Measurements from ENCODE around the gene LRIT3.

Gene LRIT3, protein sequence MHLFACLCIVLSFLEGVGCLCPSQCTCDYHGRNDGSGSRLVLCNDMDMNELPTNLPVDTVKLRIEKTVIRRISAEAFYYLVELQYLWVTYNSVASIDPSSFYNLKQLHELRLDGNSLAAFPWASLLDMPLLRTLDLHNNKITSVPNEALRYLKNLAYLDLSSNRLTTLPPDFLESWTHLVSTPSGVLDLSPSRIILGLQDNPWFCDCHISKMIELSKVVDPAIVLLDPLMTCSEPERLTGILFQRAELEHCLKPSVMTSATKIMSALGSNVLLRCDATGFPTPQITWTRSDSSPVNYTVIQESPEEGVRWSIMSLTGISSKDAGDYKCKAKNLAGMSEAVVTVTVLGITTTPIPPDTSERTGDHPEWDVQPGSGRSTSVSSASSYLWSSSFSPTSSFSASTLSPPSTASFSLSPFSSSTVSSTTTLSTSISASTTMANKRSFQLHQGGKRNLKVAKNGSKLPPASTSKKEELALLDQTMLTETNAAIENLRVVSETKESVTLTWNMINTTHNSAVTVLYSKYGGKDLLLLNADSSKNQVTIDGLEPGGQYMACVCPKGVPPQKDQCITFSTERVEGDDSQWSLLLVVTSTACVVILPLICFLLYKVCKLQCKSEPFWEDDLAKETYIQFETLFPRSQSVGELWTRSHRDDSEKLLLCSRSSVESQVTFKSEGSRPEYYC

DNA sequence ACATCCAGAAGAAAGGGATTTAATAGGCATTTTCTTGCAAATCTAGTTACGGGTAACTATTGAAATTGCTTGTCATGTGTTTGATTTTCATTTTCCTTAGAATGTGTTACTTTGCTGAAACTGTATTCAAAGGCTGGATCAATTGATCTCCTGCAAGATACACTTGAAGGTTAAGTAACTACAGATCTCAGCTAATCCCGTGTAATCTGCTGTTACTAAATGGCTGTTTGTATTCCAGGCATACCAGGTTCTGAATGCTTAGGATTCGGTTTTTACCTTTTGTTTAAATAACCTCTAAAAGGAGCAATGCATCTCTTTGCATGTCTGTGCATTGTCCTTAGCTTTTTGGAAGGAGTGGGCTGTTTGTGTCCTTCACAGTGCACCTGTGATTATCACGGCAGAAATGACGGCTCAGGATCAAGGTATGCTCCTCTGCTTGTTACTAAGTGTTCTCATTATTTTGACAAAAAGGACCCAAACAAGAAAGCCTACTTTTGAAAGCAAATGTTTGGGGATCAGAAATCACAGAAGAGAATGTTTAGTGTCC is at the start of gene LRIT3:
LRIT3 (plus strand) TSS at position 212 of the 547 bp plus-strand sequence; CDS start at position 307, 95 bp downstream.
- Mint-ChIP-seq H3K27ac (no peak within 1 kb of the TSS), H3K4me1 (no peaks in the 10 kb centered on the region), H3K4me3 (no peak within 1 kb of the TSS)

DNA sequence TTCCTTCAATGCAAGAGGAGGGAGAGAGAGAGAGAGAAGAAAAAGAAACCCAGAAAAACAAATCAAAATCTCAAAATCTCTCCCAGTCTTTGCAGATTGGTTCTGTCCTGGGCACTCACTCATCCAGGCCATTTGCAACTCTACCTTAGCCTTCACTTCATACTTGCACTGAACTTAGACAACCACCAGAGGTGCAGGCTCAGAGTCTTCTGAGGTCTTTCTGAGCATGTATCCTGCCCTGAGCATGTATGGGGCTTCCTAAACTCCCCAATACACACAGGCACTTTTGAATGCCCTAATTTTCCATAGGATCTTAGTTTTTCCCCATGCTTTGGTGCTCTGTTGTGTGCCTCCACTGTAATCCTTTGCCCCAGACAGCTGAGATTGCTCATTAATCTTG is 49.0 kb upstream of the LRIT3 start:
- no peaks in the 10 kb centered on the region for H3K36me3 Mint-ChIP-seq
- no peak for ATAC-seq

More for the DNA sequence above, at the start of gene LRIT3:
- Mint-ChIP-seq H3K36me3 (no peaks in the 10 kb centered on the region), H3K9me3 (no peaks in the 10 kb centered on the region)
- no peak for DNase-seq (ENCODE audit: low spot score in 2 of 2)
- ATAC-seq, result no peak

GRCh38 chr4:109801099-109801789 is 46.7 kb upstream of the LRIT3 start:
- Mint-ChIP-seq H3K36me3 (no peaks in the 10 kb centered on the region), H3K27ac (no peak overlapping the region), H3K4me1 (no peaks in the 10 kb centered on the region), H3K4me3 (no peak overlapping the region), H3K9me3 (no peaks in the 10 kb centered on the region)
- ATAC-seq, result no peak
- no peak for DNase-seq (ENCODE audit: low spot score in 2 of 2)

More for the DNA sequence above, 49.0 kb upstream of the LRIT3 start:
- Mint-ChIP-seq H3K4me3 (no peak overlapping the region), H3K9me3 (peaks cover 5% of the 10 kb centered on the region), H3K4me1 (no peaks in the 10 kb centered on the region), H3K27ac (no peak overlapping the region)
- DNase-seq (ENCODE audit: low spot score in 2 of 2), result no peak

GRCh38 chr4:109801895-109802319 is 46.0 kb upstream of the LRIT3 start, which contains the start of gene CFI:
CFI (minus strand) TSS chr4:109801999; CDS start chr4:109801971, 28 bp downstream.
- H3K36me3 Mint-ChIP-seq, result no peaks in the 10 kb centered on the region
- no peak within 1 kb of the TSS for H3K4me3 Mint-ChIP-seq
- ATAC-seq (no peak), DNase-seq (ENCODE audit: low spot score in 2 of 2) (no peak)
- H3K9me3 Mint-ChIP-seq, result no peaks in the 10 kb centered on the region
- H3K27ac Mint-ChIP-seq, result no peak within 1 kb of the TSS
- H3K4me1 Mint-ChIP-seq, result no peaks in the 10 kb centered on the region

DNA sequence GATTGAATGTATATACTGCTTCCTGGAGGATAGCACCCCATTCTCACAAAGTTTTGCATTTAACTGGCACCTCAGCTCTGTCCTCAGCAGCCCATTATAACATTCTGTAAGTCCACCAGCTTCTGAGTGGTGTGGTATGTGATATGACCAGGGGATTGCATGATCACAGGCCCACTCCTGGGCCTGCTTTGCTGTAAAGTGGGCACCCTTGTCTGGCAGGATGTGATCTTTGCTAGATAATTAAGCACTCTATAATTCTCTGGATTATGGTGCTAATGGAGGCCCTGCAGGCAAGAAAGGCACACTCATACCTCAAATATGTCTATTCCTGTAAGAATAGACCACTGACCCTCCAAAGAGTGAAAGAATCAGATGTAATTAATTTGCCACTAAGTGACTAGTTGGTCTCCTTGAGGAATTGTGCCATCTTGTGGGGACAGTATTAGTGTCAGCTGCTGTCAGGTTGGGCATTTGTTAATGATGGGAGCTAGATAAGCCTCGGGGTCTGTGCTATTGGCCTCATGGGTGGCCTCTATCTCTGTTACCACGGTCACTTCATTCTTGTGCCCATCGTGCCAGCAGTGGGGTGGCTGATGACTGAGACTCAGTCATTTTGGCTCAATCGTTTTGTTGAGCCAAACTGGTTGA is 43.9 kb upstream of the LRIT3 start:
- H3K9me3 Mint-ChIP-seq, result no peaks in the 10 kb centered on the region
- no peak overlapping the region for H3K27ac Mint-ChIP-seq
- no peak overlapping the region for H3K4me3 Mint-ChIP-seq
- no peaks in the 10 kb centered on the region for H3K4me1 Mint-ChIP-seq
- ATAC-seq (peak; percentile 50), DNase-seq (ENCODE audit: low spot score in 2 of 2) (no peak)
- no peaks in the 10 kb centered on the region for H3K36me3 Mint-ChIP-seq

- ATAC-seq (no peak), DNase-seq (ENCODE audit: low spot score in 2 of 2) (no peak)
- H3K27ac Mint-ChIP-seq, result no peak overlapping the region
- H3K4me1 Mint-ChIP-seq, result peaks cover 3% of the 10 kb centered on the region
- no peaks in the 10 kb centered on the region for H3K36me3 Mint-ChIP-seq
- H3K9me3 Mint-ChIP-seq, result no peaks in the 10 kb centered on the region
- no peak overlapping the region for H3K4me3 Mint-ChIP-seq
Measured at GRCh38 chr4:109809655-109810054, 38.3 kb upstream of the LRIT3 start.

GRCh38 chr4:109810552-109811387 is 37.1 kb upstream of the LRIT3 start:
- H3K4me1 Mint-ChIP-seq, result peaks cover 9% of the 10 kb centered on the region
- no peaks in the 10 kb centered on the region for H3K9me3 Mint-ChIP-seq
- ATAC-seq (no peak), DNase-seq (ENCODE audit: low spot score in 2 of 2) (no peak)
- peaks cover 10% of the 10 kb centered on the region for H3K36me3 Mint-ChIP-seq
- no peak overlapping the region for H3K4me3 Mint-ChIP-seq
- no peak overlapping the region for H3K27ac Mint-ChIP-seq

DNA sequence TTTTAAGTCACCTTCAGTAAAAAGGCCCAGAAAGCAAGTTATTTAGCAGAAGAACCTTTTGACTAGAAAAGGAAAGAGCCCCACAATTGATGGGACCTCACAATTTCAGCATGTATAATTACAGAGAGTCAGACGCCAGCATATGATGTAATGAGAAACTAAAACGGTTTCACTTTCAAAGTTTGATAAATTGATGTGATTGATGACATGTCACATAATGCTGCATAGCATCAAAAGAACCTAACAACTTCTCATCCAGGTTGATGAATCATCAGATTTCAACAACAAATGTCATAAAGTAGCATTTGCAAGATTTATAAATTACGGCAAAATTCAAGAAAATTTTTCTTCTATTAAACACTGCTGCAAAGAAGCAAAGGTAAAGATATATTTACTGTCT is 36.2 kb upstream of the LRIT3 start:
- Mint-ChIP-seq H3K36me3 (peaks cover 20% of the 10 kb centered on the region), H3K9me3 (no peaks in the 10 kb centered on the region), H3K4me3 (no peak overlapping the region), H3K27ac (no peak overlapping the region), H3K4me1 (peaks cover 18% of the 10 kb centered on the region)
- ATAC-seq (no peak), DNase-seq (ENCODE audit: low spot score in 2 of 2) (no peak)

GRCh38 chr4:109815151-109816081 is 32.5 kb upstream of the LRIT3 start, which contains the start of gene GAR1:
GAR1 (plus strand) TSS chr4:109815762; CDS start chr4:109816165, 403 bp downstream.
- peak within 1 kb of the TSS; percentile 96 for H3K27ac Mint-ChIP-seq
- peak; percentile 97 for ATAC-seq
- H3K4me1 Mint-ChIP-seq, result peaks cover 38% of the 10 kb centered on the region
- H3K9me3 Mint-ChIP-seq, result no peaks in the 10 kb centered on the region
- H3K4me3 Mint-ChIP-seq, result peak within 1 kb of the TSS; percentile 97
- DNase-seq (ENCODE audit: low spot score in 2 of 2), result peak; percentile 65 to 90
- H3K36me3 Mint-ChIP-seq, result peaks cover 56% of the 10 kb centered on the region

GRCh38 chr4:109816082-109816442 is 31.8 kb upstream of the LRIT3 start:
- Mint-ChIP-seq H3K4me1 (peaks cover 44% of the 10 kb centered on the region), H3K36me3 (peaks cover 62% of the 10 kb centered on the region)
- peak; percentile 22 for ATAC-seq

GRCh38 chr4:109816894-109817293 is 31.0 kb upstream of the LRIT3 start:
- Mint-ChIP-seq H3K27ac (peak overlapping the region; percentile 96), H3K9me3 (no peaks in the 10 kb centered on the region), H3K4me1 (peaks cover 45% of the 10 kb centered on the region), H3K36me3 (peaks cover 70% of the 10 kb centered on the region), H3K4me3 (peak overlapping the region; percentile 97)
- DNase-seq (ENCODE audit: low spot score in 2 of 2) (no peak), ATAC-seq (peak; percentile 46)

More at GRCh38 chr4:109816082-109816442, 31.8 kb upstream of the LRIT3 start:
- Mint-ChIP-seq H3K9me3 (no peaks in the 10 kb centered on the region), H3K27ac (peak overlapping the region; percentile 96), H3K4me3 (peak overlapping the region; percentile 97)
- peak; percentile 14 to 64 for DNase-seq (ENCODE audit: low spot score in 2 of 2)

GRCh38 chr4:109818268-109818667 is 29.6 kb upstream of the LRIT3 start:
- Mint-ChIP-seq H3K4me1 (peaks cover 45% of the 10 kb centered on the region), H3K9me3 (no peaks in the 10 kb centered on the region), H3K4me3 (no peak overlapping the region), H3K27ac (no peak overlapping the region), H3K36me3 (peaks cover 84% of the 10 kb centered on the region)
- ATAC-seq, result no peak
- no peak for DNase-seq (ENCODE audit: low spot score in 2 of 2)

DNA sequence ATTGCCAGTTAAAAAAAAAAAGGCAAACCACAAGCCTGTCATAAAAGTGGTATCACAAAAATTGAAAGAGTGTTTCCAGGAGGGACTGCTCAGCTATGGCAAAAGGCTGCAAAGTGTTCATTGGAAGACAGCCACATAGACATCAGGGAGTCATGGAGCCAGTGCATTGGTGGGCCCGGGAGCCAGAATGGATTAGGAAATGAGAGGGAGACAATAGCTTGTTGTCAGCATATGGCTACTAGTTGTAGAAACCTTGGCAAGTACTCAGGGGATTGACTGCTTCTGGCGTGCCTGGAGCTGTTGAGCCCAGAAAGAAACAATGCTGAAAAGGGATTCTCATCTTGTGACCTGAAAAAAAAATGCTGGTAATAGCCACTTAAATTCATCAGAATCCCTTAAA is 27.3 kb upstream of the LRIT3 start:
- no peaks in the 10 kb centered on the region for H3K9me3 Mint-ChIP-seq
- H3K27ac Mint-ChIP-seq, result peak overlapping the region; percentile 36
- peaks cover 99% of the 10 kb centered on the region for H3K36me3 Mint-ChIP-seq
- DNase-seq (ENCODE audit: low spot score in 2 of 2), result no peak
- peaks cover 38% of the 10 kb centered on the region for H3K4me1 Mint-ChIP-seq
- no peak overlapping the region for H3K4me3 Mint-ChIP-seq
- ATAC-seq, result no peak
